Large intestine (tissue), 3 donors: ENCODE data around the gene MAML3. TPM values are rescaled to one million over a fixed set of nuclear protein-coding genes. Genes with fewer than 3 reads are reported as not detected.
A peak's percentile ranks its signal among the peaks of the same experiment; 100 is the strongest.

Experiments
- DNase-seq, 2 donors: peaks; one replicate each; pipeline versions ENCODE4 v3.0.0 to v3.0.0-alpha.2; 2013
- H3K27ac ChIP-seq: one replicate; pipeline ENCODE4 v1.5.1; 2013; ENCODE audit warnings: low read length
- H3K27me3 ChIP-seq: 2 replicates; pipeline ENCODE4 v1.6.1; 2013; ENCODE audit warnings: low read length; ENCODE audit not compliant: control insufficient read depth, insufficient read depth
- H3K36me3 ChIP-seq: 2 replicates; pipeline ENCODE4 v1.6.1; 2013; ENCODE audit warnings: low read length; ENCODE audit not compliant: control insufficient read depth, insufficient read depth
- H3K4me1 ChIP-seq: one replicate; pipeline ENCODE4 v1.6.1; 2013; ENCODE audit warnings: low read length; ENCODE audit not compliant: control insufficient read depth, insufficient read depth
- H3K4me3 ChIP-seq: one replicate; pipeline ENCODE4 v1.5.1; 2013; ENCODE audit warnings: low read length
- H3K9me3 ChIP-seq: one replicate; pipeline ENCODE4 v1.6.1; 2013; ENCODE audit warnings: mild to moderate bottlenecking, low read depth, low read length, moderate library complexity; ENCODE audit not compliant: control insufficient read depth
- WGBS: methylation state at CpG from one replicate; pipeline ENCODE4 v1.1.5; 2013; ENCODE audit warnings: low lambda C conversion rate; ENCODE audit not compliant: insufficient coverage; 5-methylcytosine and 5-hydroxymethylcytosine counted together
- polyA plus RNA-seq: library from polyadenylated mRNA; unstranded; fragments of 120-200 nt; gene quantifications from one replicate; pipeline ENCODE4 v1.2.1, GENCODE V29; 2013

Gene MAML3
- polyA plus RNA-seq, 1 donor, result 10.6 TPM

DNA sequence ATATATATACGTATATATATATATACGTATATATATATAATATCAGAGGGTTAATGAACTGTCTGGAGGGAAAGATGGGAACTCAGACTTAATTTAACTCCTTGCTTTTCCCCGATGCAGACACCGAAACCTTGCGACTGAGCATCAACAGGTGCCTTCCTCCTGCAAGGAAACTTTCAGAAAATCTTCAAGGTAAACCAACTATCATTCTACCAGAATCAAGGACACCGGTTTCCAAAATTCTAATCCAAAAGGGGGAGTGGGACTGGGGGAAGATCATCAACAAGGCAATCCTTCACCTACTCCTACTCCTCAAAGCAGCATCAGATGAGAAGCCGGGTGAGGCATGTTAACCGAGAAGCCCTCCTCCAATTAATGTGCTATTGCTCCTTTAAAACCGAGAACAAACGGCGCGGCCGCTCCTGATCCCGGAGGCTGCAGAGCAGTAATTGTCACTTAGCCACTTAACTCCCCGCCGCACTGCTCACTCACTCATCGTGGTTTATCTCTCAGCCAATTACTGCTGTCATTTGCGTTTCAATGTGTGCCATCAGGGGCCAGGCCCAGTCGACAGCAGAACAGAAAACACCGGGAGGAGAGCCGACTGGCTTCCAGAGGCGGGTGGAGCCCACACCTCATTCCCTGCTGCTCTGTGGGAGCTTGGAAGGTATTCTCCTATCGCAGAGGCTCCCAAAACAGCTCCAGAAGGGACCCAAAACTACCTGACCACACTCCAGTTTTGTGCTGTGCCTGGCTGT, 61.7 kb downstream of the MAML3 start:
- Histone ChIP-seq H3K27me3 (no peaks in the 10 kb centered on the region), H3K36me3 (no peaks in the 10 kb centered on the region), H3K27ac (peak overlapping the region; percentile 20), H3K4me3 (peak overlapping the region; percentile 14), H3K9me3 (no peaks in the 10 kb centered on the region), H3K4me1 (peaks cover 13% of the 10 kb centered on the region)
- WGBS, result 100% methylated on average over 1 of the region's 23 CpGs
- peak; percentile 51 to 73 for DNase-seq

DNA sequence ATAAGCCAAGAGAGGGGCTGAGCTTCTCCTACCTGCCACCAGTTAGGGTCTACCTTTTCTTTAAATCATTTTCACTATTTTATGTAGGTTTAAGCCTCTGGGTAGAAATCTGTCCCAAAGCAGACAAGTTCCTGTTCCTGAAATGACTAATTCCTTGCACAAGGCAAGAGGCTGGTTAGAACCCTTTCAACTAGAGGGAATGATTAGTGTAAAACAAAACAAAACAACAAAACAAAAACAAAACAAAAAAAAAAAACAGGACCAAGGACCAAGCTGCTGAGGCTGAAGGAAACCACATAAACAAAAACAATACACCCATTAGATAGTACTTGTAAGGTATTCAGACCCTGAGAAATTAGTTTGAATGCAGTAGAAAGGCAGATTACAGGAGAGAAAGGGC, 62.7 kb downstream of the MAML3 start:
- Histone ChIP-seq H3K4me1 (peaks cover 12% of the 10 kb centered on the region), H3K9me3 (no peaks in the 10 kb centered on the region), H3K27me3 (no peaks in the 10 kb centered on the region), H3K36me3 (no peaks in the 10 kb centered on the region), H3K4me3 (no peak overlapping the region), H3K27ac (no peak overlapping the region)
- no peak for DNase-seq

DNA sequence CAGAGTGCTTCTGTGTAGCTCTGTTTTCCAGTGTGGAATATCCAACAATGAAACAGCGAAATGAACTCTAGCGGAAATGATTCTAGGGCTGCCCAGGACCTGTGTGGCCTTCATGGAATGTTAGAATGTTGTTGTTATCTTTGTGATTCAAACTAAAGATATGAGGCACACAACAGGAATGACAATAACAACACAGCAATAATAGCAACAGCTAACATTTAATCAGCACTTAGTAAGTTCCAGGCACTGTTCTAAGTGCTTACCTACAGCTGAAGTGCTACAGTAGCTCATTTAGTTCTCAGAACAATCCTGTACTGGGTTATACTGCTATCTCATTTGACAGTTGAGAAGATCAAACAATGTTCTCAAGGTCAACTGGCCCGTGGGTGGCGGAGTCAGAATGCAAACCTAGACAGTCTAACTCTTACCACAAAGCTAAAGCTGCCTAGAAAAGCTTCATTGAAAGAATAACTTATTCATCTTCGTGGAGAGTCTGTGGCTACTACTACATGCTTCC, 63.7 kb downstream of the MAML3 start:
- no peaks in the 10 kb centered on the region for H3K36me3 ChIP-seq

DNA sequence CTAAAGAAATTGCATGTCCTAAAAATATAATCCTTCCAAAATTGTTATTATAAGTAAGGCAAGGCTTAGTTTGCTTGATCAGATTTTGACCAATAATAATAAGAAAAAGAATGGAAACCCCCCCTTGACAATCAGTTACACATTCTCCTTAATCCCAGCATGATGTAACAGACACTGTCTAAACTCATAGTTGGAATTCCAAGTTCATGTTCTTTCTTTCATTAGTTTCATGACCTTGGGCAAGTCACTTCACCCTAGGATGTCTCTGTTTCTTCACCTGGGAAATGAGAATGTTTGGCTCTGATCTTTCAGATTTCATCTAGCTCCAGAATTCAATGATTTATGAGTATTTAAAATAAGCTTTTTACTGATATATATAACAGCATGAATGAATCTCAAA, 64.8 kb downstream of the MAML3 start:
- DNase-seq, result no peak
- no peaks in the 10 kb centered on the region for H3K36me3 ChIP-seq
- H3K27me3 ChIP-seq, result no peaks in the 10 kb centered on the region
- H3K4me1 ChIP-seq, result peaks cover 12% of the 10 kb centered on the region
- no peak overlapping the region for H3K4me3 ChIP-seq
- H3K27ac ChIP-seq, result no peak overlapping the region
- H3K9me3 ChIP-seq, result no peaks in the 10 kb centered on the region

More for the DNA sequence above, 63.7 kb downstream of the MAML3 start:
- Histone ChIP-seq H3K9me3 (no peaks in the 10 kb centered on the region), H3K4me1 (peaks cover 12% of the 10 kb centered on the region), H3K27me3 (no peaks in the 10 kb centered on the region), H3K27ac (no peak overlapping the region), H3K4me3 (no peak overlapping the region)
- 0% methylated on average over 2 of the region's 5 CpGs for WGBS
- no peak for DNase-seq

DNA sequence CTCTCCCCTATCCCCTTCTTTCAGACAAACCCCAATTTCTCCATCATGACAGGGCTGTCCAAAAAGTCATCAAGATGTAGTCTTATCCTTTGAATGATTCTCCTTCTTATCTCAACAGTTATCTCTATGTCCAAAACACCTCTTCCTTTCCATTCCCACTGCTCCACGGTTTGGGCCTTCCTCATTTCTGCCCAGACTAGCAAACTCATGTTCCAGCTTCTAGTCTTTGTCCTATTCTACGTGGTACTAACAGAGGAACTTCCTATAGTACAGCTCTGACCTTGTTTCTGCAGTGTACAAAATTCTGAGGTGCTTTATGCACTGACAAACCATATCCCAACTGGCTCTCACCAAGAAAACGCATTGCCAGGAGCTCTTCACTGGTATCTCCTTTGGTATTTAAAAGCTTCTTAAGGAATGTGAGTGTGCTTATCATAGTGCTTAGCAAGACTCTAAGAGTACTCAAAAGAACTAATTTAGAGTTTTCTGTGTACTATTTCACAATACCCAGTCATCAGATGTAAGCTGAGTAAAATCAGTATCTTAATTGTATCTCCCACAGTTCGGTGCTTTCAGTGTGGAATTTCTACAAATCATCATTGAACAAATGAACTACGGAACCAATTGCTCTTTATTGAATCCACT, 65.5 kb downstream of the MAML3 start:
- DNase-seq, result no peak
- Histone ChIP-seq H3K27ac (no peak overlapping the region), H3K27me3 (no peaks in the 10 kb centered on the region), H3K4me3 (no peak overlapping the region), H3K9me3 (no peaks in the 10 kb centered on the region), H3K36me3 (no peaks in the 10 kb centered on the region), H3K4me1 (peaks cover 12% of the 10 kb centered on the region)
- WGBS, result 67% methylated on average over 1 of the region's 5 CpGs

DNA sequence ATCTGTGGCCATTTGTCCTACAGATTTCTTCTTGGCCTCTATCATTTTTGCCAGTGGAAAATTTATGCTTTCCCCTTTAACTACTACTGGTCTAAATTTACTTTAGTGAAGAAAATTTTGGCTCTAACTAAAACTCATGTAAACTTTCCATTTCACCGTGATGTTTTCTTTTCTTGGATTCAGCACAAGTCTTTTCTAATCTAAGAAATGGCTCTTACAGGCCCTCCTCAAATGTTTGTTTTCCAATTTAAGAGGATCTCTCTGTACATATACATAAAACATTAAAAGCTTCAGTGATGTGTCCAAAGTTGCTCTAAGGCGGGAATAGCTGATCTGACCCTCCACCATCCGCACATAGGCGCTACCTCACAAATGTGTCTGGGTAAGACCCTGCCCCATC, 68.1 kb downstream of the MAML3 start:
- Histone ChIP-seq H3K36me3 (no peaks in the 10 kb centered on the region), H3K4me3 (no peak overlapping the region), H3K4me1 (peaks cover 9% of the 10 kb centered on the region), H3K9me3 (no peaks in the 10 kb centered on the region), H3K27ac (no peak overlapping the region), H3K27me3 (no peaks in the 10 kb centered on the region)
- 67% methylated on average over 1 of the region's 4 CpGs for WGBS
- DNase-seq, result no peak

DNA sequence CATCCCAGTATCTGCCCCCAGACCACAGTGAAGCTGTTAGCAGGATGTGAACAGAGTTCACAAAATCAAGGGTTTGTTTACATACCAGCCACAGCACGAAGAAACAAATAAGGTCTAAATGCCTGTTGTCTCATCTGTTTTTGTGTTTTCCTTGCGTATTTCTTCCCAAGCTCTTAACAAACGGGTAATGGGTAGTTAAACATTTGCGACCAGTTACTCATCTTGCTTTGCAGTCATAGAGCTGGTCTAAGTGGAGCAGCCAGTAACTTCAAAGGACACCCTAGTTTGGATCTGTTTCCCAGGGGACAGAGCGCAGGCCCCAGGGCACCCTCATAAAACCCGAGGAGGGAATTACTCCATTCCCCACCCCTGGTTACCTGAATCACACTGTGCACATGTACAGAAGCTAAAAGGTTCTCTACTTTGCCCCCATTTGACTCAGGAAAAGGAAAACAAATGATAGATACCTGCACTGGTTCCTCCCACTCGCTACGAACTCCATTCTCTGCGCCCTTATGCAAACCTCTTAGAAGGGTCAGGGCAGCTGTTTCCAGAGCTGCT, 68.8 kb downstream of the MAML3 start:
- H3K36me3 ChIP-seq, result no peaks in the 10 kb centered on the region
- no CpG with 5 or more reads among the region's 9 CpGs for WGBS
- no peaks in the 10 kb centered on the region for H3K9me3 ChIP-seq
- H3K27me3 ChIP-seq, result no peaks in the 10 kb centered on the region
- DNase-seq, result peak in 1 of 2 donors; percentile 73
- H3K27ac ChIP-seq, result peak overlapping the region; percentile 24
- peaks cover 9% of the 10 kb centered on the region for H3K4me1 ChIP-seq
- no peak overlapping the region for H3K4me3 ChIP-seq

DNA sequence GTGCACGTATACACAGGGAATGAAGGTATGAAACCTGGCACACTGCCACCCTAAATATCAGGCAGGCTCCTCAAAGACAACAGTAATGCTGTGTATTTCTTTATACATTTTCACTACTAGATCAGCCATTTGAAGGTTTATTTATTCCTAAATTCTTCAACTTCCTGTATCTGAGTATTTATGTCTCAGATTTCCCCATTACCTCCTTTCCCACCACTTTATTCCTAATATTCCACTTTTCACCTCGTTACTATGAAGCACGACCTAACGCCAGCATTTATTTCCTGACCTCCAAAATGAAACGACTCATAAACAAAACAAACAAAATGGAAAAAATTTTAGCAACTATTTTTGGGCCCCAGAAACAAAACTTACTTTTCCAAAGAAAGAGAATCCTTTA, 69.6 kb downstream of the MAML3 start:
- H3K9me3 ChIP-seq, result no peaks in the 10 kb centered on the region
- H3K27me3 ChIP-seq, result no peaks in the 10 kb centered on the region
- H3K27ac ChIP-seq, result no peak overlapping the region
- peaks cover 9% of the 10 kb centered on the region for H3K4me1 ChIP-seq
- no peaks in the 10 kb centered on the region for H3K36me3 ChIP-seq
- H3K4me3 ChIP-seq, result no peak overlapping the region
- 76% methylated on average over 5 of the region's 5 CpGs for WGBS
- no peak for DNase-seq

DNA sequence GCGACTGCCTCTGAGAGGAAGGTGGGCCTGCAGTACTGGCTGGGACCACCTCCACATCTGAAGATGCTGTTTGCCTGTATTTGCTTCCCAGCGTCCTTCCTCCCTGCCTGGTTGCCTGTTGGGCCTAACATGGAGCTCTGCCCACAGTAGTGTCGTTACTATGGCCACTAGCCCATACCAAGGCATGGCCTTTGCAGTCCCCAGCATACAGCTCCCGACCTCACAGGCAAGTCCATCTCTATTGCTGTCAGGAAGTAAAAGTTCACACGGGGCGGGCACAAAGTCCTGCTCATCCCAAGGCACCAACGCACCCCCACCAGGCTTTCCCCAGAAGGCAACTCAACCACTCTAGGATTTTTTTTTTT, 71.6 kb downstream of the MAML3 start:
- Histone ChIP-seq H3K27ac (peak overlapping the region; percentile 32), H3K4me1 (peaks cover 9% of the 10 kb centered on the region), H3K9me3 (no peaks in the 10 kb centered on the region), H3K36me3 (no peaks in the 10 kb centered on the region), H3K27me3 (no peaks in the 10 kb centered on the region), H3K4me3 (no peak overlapping the region)
- DNase-seq, result no peak
- no CpG with 5 or more reads among the region's 7 CpGs for WGBS

DNA sequence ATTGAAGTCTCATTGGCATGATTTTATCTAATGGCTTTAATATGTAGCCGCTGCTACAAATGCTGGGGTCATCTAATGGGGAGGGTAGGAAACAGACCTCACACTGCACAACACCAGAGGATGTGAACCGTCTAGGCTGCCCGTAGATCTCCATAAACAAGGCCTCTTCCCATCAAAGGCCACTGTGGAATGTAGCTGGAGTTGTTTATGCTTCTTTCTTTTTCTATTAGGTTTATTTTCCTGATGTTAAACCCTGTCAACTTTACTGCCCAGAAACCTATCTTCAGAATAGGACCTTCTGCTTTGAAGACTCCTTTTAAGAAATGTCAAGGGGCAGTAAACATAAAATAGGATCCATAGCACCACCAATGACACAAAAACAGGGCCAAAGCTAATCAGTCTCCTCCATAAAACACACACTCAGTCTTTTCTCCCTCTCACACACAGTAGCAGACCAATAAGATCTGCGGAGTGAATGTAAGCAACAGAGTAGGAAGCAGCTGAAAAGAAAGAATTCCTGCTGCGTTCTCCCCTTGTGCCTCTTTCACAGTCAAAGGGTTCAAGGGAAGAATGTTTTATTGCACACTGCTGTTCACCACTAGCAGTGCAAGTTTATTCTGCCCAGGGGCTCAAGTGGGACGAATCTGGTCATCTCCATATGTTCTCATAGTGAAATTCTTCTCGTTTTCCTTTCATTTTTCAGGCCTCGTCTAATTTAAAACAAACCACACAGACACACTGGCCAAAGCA, 72.2 kb downstream of the MAML3 start:
- peaks cover 9% of the 10 kb centered on the region for H3K4me1 ChIP-seq
- H3K27ac ChIP-seq, result peak overlapping the region; percentile 32

More for the DNA sequence above, 72.2 kb downstream of the MAML3 start:
- 78% methylated on average over 3 of the region's 8 CpGs for WGBS
- Histone ChIP-seq H3K9me3 (no peaks in the 10 kb centered on the region), H3K27me3 (no peaks in the 10 kb centered on the region), H3K36me3 (no peaks in the 10 kb centered on the region), H3K4me3 (no peak overlapping the region)
- DNase-seq, result no peak
